GM12875 (cell line): Measurements from ENCODE around the gene CYP21A2.
"Not testable (repeated sequence)": the region's sequence is repeated elsewhere in the genome, so short reads cannot be mapped to it uniquely, and the experiment has no call there.

Experiments
- H3K4me3 ChIP-seq: one replicate; pipeline ENCODE4 v1.5.1; 2011; ENCODE audit warnings: low read depth, low read length, control low read depth
- CTCF ChIP-seq: IDR thresholded peaks from 2 replicates; pipeline ENCODE4 v1.5.1; 2011; ENCODE audit warnings: low read depth, mild to moderate bottlenecking, control low read depth, inconsistent platforms, low read length, moderate library complexity, borderline replicate concordance; ENCODE audit not compliant: insufficient read depth

Gene CYP21A2

GRCh38 chr6:32056254-32056653 is 18.0 kb downstream of the CYP21A2 start:
- no peak overlapping the region for H3K4me3 ChIP-seq

DNA sequence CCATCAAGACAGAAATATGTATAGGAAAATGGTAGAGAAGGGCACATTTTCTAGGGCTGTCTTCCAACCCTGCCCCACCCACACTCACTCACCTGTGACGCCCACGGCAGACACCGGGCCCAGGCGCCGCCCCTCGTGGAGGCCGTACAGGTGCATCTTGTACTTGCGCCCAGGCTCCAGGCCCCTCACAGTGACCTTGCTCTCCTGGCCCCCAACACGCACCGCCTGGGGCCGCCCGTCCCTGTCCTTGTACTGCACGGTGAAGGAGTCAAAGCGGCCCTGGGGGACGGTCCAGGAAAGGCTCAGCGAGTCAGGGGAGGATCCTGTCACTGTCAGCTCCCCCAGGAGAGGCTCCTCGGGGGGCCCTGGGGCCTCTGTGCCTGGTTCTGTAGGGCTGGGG is 19.8 kb downstream of the CYP21A2 start:
- no peak overlapping the region for H3K4me3 ChIP-seq
- TF ChIP-seq CTCF, result no peak

More at GRCh38 chr6:32056254-32056653, 18.0 kb downstream of the CYP21A2 start:
- TF ChIP-seq CTCF, result no peak

GRCh38 chr6:32058511-32058963 is 20.3 kb downstream of the CYP21A2 start:
- H3K4me3 ChIP-seq, result no peak overlapping the region
- no peak for TF ChIP-seq CTCF

- no peak overlapping the region for H3K4me3 ChIP-seq
- TF ChIP-seq CTCF, result no peak
These were observed 22.9 kb downstream of the CYP21A2 start for GRCh38 chr6:32060966-32061655.

- no peak for TF ChIP-seq CTCF
- H3K4me3 ChIP-seq, result no peak overlapping the region
These were observed 26.5 kb downstream of the CYP21A2 start for GRCh38 chr6:32064706-32065105.

- H3K4me3 ChIP-seq, result not testable (repeated sequence)
These were observed 29.3 kb downstream of the CYP21A2 start for GRCh38 chr6:32067521-32067920.

GRCh38 chr6:32068315-32068714 is 30.1 kb downstream of the CYP21A2 start:
- H3K4me3 ChIP-seq, result not testable (repeated sequence)

DNA sequence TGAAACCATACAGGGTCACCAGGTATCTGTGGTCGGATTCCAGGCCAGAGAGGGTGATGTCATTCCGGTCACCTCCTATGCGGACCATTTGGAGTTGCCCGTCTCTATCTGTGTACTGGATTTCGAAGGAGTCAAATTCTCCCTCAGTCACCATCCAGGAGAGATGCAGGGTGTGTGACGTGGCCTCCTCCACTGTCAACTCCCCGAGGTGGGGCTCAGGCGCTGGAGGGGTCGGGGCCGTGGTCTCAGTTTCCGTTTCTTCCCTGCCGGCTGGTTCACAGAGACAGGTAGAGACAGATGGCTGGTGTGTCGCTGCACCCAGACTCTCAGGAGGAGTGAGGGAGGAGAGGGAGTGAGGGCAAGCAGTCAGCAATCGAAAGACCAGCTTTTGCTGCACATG is 30.7 kb downstream of the CYP21A2 start:
- no peak for TF ChIP-seq CTCF
- H3K4me3 ChIP-seq, result no peak overlapping the region
